ENCODE measurements around the gene SERPINA1.

- TF ChIP-seq MAX (CRISPR knock-in tag; IDR thresholded peaks at IDR 0.05) (no peak), E2F4 (CRISPR knock-in tag; IDR thresholded peaks at IDR 0.05; ENCODE audit: borderline replicate concordance, low read depth) (no peak), CBFB (CRISPR knock-in tag; IDR thresholded peaks at IDR 0.05; ENCODE audit: low read depth) (no peak), ATF3 (CRISPR knock-in tag; conservative IDR thresholded peaks at IDR 0.05) (no peak), NR2C2 (CRISPR knock-in tag; IDR thresholded peaks at IDR 0.05) (no peak), SMAD4 (CRISPR knock-in tag; IDR thresholded peaks at IDR 0.05) (no peak), USF2 (CRISPR knock-in tag; IDR thresholded peaks at IDR 0.05) (no peak), NR1H2 (CRISPR knock-in tag; IDR thresholded peaks at IDR 0.05) (no peak), FOXK1 (CRISPR knock-in tag; IDR thresholded peaks at IDR 0.05) (no peak)
- TF ChIP-seq, protein P1, sequence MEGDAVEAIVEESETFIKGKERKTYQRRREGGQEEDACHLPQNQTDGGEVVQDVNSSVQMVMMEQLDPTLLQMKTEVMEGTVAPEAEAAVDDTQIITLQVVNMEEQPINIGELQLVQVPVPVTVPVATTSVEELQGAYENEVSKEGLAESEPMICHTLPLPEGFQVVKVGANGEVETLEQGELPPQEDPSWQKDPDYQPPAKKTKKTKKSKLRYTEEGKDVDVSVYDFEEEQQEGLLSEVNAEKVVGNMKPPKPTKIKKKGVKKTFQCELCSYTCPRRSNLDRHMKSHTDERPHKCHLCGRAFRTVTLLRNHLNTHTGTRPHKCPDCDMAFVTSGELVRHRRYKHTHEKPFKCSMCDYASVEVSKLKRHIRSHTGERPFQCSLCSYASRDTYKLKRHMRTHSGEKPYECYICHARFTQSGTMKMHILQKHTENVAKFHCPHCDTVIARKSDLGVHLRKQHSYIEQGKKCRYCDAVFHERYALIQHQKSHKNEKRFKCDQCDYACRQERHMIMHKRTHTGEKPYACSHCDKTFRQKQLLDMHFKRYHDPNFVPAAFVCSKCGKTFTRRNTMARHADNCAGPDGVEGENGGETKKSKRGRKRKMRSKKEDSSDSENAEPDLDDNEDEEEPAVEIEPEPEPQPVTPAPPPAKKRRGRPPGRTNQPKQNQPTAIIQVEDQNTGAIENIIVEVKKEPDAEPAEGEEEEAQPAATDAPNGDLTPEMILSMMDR (IDR thresholded peaks at IDR 0.05) = no peak
Measured at GRCh38 chr14:94400422-94400841, 12.0 kb upstream of the SERPINA1 start.
